Neural cell (in vitro differentiated cells): ENCODE measurements around the gene FGGY. TPM values are rescaled to one million over a fixed set of nuclear protein-coding genes. Genes with fewer than 3 reads are reported as not detected.

Source experiments
- H2AFZ ChIP-seq: fragments of 200-600, 300-800 bp; sonication (generic), shearing (Covaris generic); 2 replicates; pipeline ENCODE4 v1.6.0; 2014; ENCODE audit warnings: low read depth, mild to moderate bottlenecking, antibody characterized with exemption, low read length, moderate library complexity
- H3F3A ChIP-seq: fragments of 200-600 bp; shearing (Covaris generic); 2 replicates; pipeline ENCODE4 v1.6.1; 2016; ENCODE audit warnings: mild to moderate bottlenecking, moderate library complexity, mixed read lengths, antibody characterized with exemption, low read length; ENCODE audit not compliant: insufficient read depth, poor library complexity, severe bottlenecking
- H3K27ac ChIP-seq: fragments of 200-600, 300-800 bp; sonication (generic), shearing (Covaris generic); 2 replicates; pipeline ENCODE4 v1.5.1; 2014; ENCODE audit warnings: mild to moderate bottlenecking, low read length, moderate library complexity
- H3K27me3 ChIP-seq: fragments of 300-800, 200-600 bp; sonication (generic), shearing (Covaris generic); 2 replicates; pipeline ENCODE4 v1.6.0; 2014; ENCODE audit warnings: mild to moderate bottlenecking, low read depth, low read length, moderate library complexity; ENCODE audit not compliant: insufficient read depth
- H3K36me3 ChIP-seq: fragments of 300-800, 200-600 bp; sonication (generic), shearing (Covaris generic); 2 replicates; pipeline ENCODE4 v1.5.1; 2014; ENCODE audit warnings: mild to moderate bottlenecking, antibody characterized with exemption, low read length, moderate library complexity; ENCODE audit not compliant: insufficient read depth
- H3K4me2 ChIP-seq: fragments of 300-800, 200-600 bp; sonication (generic), shearing (Covaris generic); 2 replicates; pipeline ENCODE4 v1.6.0; 2014; ENCODE audit warnings: mild to moderate bottlenecking, low read length
- H3K4me3 ChIP-seq: fragments of 300-800, 200-600 bp; sonication (generic), shearing (Covaris generic); 2 replicates; pipeline ENCODE4 v1.5.1; 2014; ENCODE audit warnings: mild to moderate bottlenecking, low read length, moderate library complexity
- H3K79me2 ChIP-seq: fragments of 200-600 bp; shearing (Covaris generic); replicated peaks from 2 replicates; pipeline ENCODE4 v1.6.0; 2014; ENCODE audit warnings: mild to moderate bottlenecking, low read length, moderate library complexity; ENCODE audit not compliant: insufficient read depth
- H3K9ac ChIP-seq: fragments of 300-800, 200-600 bp; sonication (generic), shearing (Covaris generic); 2 replicates; pipeline ENCODE4 v1.6.1; 2016; ENCODE audit warnings: mild to moderate bottlenecking, low read length, mixed read lengths
- H3K9me2 ChIP-seq: fragments of 200-600 bp; shearing (Covaris generic); 2 replicates; pipeline ENCODE4 v1.6.1; 2016; ENCODE audit warnings: mild to moderate bottlenecking, low read length, mixed read lengths; ENCODE audit not compliant: insufficient read depth
- H3K9me3 ChIP-seq: fragments of 200-600, 300-800 bp; sonication (generic), shearing (Covaris generic); 2 replicates; pipeline ENCODE4 v1.6.1; 2016; ENCODE audit warnings: mild to moderate bottlenecking, mixed run types, low read length, moderate library complexity, mixed read lengths
- H4K20me1 ChIP-seq: fragments of 200-600 bp; shearing (Covaris generic); 2 replicates; pipeline ENCODE4 v1.6.1; 2016; ENCODE audit warnings: mild to moderate bottlenecking, mixed run types; ENCODE audit not compliant: insufficient read depth
- CTCF ChIP-seq: fragments of 450-650 bp; IDR thresholded peaks from 2 replicates; pipeline ENCODE4 v1.5.1; 2014; ENCODE audit warnings: antibody characterized with exemption, mild to moderate bottlenecking, moderate library complexity; ENCODE audit not compliant: poor library complexity, severe bottlenecking
- MXI1 ChIP-seq: fragments of 450-650 bp; conservative IDR thresholded peaks from 2 replicates; pipeline ENCODE4 v1.6.1; 2014; ENCODE audit warnings: antibody characterized with exemption, mild to moderate bottlenecking; ENCODE audit not compliant: poor library complexity, severe bottlenecking
- POLR2AphosphoS5 ChIP-seq: IDR thresholded peaks from 2 replicates; pipeline ENCODE4 v1.6.1; 2012
- RAD21 ChIP-seq: fragments of 450-650 bp; conservative IDR thresholded peaks from 2 replicates; pipeline ENCODE4 v1.6.1; 2014; ENCODE audit warnings: antibody characterized with exemption, mild to moderate bottlenecking, moderate library complexity
- TAF1 ChIP-seq: IDR thresholded peaks from 2 replicates; pipeline ENCODE4 v1.6.1; 2012; ENCODE audit warnings: low read depth
- polyA plus RNA-seq: library from polyadenylated mRNA; depleted of rRNA; stranded (reverse); fragments of >200 nt; gene quantifications from 2 replicates; pipeline ENCODE4 v1.2.3, GENCODE V29; 2014

The FGGY gene
- polyA plus RNA-seq, 1 donor from 2014 or later, result 7.4 TPM

DNA sequence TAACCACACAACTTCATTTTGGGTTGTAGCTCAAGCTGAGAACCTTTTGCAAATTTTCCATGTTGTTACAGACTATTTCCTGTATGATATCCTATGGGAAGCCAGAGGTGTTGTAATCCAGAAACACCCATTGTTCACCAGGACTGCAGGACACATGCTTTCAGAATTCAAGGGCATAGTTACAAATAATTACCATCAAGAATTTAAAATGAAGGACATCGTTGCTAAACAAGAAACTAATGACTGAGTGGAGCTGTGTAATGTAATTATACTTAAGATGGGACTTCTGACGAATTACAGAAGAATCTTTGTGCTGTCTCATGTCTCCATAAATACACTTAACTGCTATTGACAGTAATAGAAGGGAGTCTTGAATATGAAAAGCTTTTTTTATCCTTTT lies 470.2 kb downstream of the FGGY start:
- Histone ChIP-seq H3K79me2 (no peaks in the 10 kb centered on the region), H3K9me3 (no peaks in the 10 kb centered on the region), H3K4me3 (no peak overlapping the region), H3K9ac (no peak overlapping the region), H4K20me1 (no peaks in the 10 kb centered on the region), H3K9me2 (no peaks in the 10 kb centered on the region), H3F3A (no peaks in the 10 kb centered on the region), H3K36me3 (no peaks in the 10 kb centered on the region), H3K27me3 (no peaks in the 10 kb centered on the region), H3K4me2 (no peak overlapping the region), H2AFZ (no peak overlapping the region), H3K27ac (no peak overlapping the region)
- TF ChIP-seq CTCF (no peak), RAD21 (no peak)

DNA sequence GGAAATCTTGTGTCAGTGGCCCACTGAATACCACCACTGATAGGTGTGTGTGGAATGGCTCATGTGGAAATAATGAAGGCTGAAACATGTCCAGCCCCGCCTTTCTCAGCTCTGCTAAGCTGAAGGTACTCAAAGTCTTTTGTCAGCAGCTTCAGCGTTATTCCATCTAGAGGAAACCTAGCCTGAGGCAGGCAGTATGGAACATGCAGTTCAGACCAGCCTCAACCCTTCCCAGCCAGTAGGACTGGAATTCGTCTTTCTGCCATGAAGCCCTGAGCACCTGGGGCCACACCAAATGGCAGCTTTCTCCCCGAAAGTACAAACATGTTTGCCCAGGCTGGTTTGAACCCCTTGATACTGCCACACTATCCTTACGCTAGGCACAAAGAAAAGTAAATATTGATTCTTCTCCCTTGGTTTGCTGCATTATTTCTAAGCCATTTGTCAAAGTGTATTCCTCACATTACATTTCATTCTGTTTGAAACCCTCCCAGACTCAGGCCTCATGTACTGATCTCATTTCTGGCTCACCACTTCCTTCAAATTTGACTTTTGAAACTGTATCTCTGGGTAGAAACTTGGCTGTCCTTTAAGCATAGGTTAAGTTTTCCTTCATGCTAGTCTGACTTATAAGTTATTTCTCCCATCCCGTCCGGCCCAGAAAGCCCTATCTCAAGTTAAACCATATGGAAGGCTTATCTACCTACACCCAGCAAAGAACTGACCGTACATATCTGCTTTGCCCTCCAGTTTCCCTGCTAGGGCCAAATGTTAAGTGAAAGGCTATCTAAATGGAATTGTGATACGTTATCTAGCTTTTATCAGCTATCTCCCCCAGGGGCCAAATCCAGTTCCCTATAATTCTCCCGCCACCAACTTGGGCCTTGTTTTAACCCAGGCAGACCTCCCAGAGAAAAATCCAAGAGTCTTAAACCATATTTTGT lies 472.2 kb downstream of the FGGY start:
- TF ChIP-seq CTCF, result no peak
- no peaks in the 10 kb centered on the region for H3K36me3 ChIP-seq
- H4K20me1 ChIP-seq, result no peaks in the 10 kb centered on the region
- H3K4me2 ChIP-seq, result no peak overlapping the region
- no peaks in the 10 kb centered on the region for H3F3A ChIP-seq
- no peaks in the 10 kb centered on the region for H3K9me2 ChIP-seq
- H3K79me2 ChIP-seq, result no peaks in the 10 kb centered on the region
- no peak overlapping the region for H2AFZ ChIP-seq
- H3K27ac ChIP-seq, result no peak overlapping the region
- no peaks in the 10 kb centered on the region for H3K27me3 ChIP-seq
- no peak overlapping the region for H3K4me3 ChIP-seq
- no peak overlapping the region for H3K9ac ChIP-seq
- no peaks in the 10 kb centered on the region for H3K9me3 ChIP-seq

- no peaks in the 10 kb centered on the region for H4K20me1 ChIP-seq
- no peaks in the 10 kb centered on the region for H3F3A ChIP-seq
- no peaks in the 10 kb centered on the region for H3K79me2 ChIP-seq
- no peak for TF ChIP-seq POLR2AphosphoS5
- TF ChIP-seq TAF1, result no peak
- TF ChIP-seq MXI1, result no peak
- no peaks in the 10 kb centered on the region for H3K9me3 ChIP-seq
- no peak overlapping the region for H3K9ac ChIP-seq
- H3K27ac ChIP-seq, result no peak overlapping the region
- no peaks in the 10 kb centered on the region for H3K27me3 ChIP-seq
- H3K9me2 ChIP-seq, result no peaks in the 10 kb centered on the region
- H2AFZ ChIP-seq, result no peak overlapping the region
- H3K4me3 ChIP-seq, result no peak overlapping the region
- no peak overlapping the region for H3K4me2 ChIP-seq
- no peaks in the 10 kb centered on the region for H3K36me3 ChIP-seq
Measured at GRCh38 chr1:59769736-59770095, 472.8 kb downstream of the FGGY start.
